CD14-positive monocyte (primary cell): ENCODE data around the gene SOS1. TPM values are rescaled to one million over a fixed set of nuclear protein-coding genes. Genes with fewer than 3 reads are reported as not detected.

Source experiments
- DNase-seq, 3 donors: peaks; one replicate each; pipeline ENCODE4 v3.0.0-alpha.2; 2011 to 2022
- H2AFZ ChIP-seq: 2 replicates; pipeline ENCODE4 v1.6.0; 2012; ENCODE audit warnings: mild to moderate bottlenecking, low read depth, low read length, inconsistent platforms; ENCODE audit not compliant: insufficient read depth, poor library complexity, severe bottlenecking
- H3K27ac ChIP-seq, 2 donors: 1 replicate in 1 of 2; 2 replicates in 1 of 2; pipeline ENCODE4 v1.5.1; 2012 to 2013; ENCODE audit warnings: low read length in 2 of 2, control low read depth in 1 of 2, inconsistent platforms in 1 of 2, low read depth in 1 of 2, mild to moderate bottlenecking in 1 of 2
- H3K27me3 ChIP-seq, 2 donors: one replicate each; pipeline versions ENCODE4 v1.6.0 to v1.6.1; 2011 to 2013; ENCODE audit warnings: low read length in 2 of 2; ENCODE audit not compliant: control insufficient read depth in 2 of 2, insufficient read depth in 2 of 2
- H3K36me3 ChIP-seq, 2 donors: replicated peaks in 1 of 2; 1 replicate in 1 of 2; 2 replicates in 1 of 2; pipeline versions ENCODE4 v1.5.1 to v1.6.1; 2012 to 2013; ENCODE audit warnings: low read length in 2 of 2, control low read depth in 1 of 2, inconsistent platforms in 1 of 2, mild to moderate bottlenecking in 1 of 2; ENCODE audit not compliant: insufficient read depth in 2 of 2, control insufficient read depth in 1 of 2
- H3K4me1 ChIP-seq, 2 donors: 1 replicate in 1 of 2; 2 replicates in 1 of 2; pipeline versions ENCODE4 v1.5.1 to v1.6.1; 2012 to 2013; ENCODE audit warnings: low read length in 2 of 2, control low read depth in 1 of 2, inconsistent platforms in 1 of 2, mild to moderate bottlenecking in 1 of 2, moderate library complexity in 1 of 2; ENCODE audit not compliant: insufficient read depth in 2 of 2, control insufficient read depth in 1 of 2
- H3K4me2 ChIP-seq: replicated peaks from 2 replicates; pipeline ENCODE3; 2012; ENCODE audit warnings: low read length, moderate library complexity, mild to moderate bottlenecking; ENCODE audit not compliant: poor library complexity, severe bottlenecking; ENCODE audit errors: extremely low read depth
- H3K4me3 ChIP-seq, 3 experiments: fragments of 200-600 bp in 1 of 3; sonication (generic) in 1 of 3; replicated peaks in 1 of 3; 1 replicate in 2 of 3; 2 replicates in 1 of 3; pipeline ENCODE4 v1.5.1; 2011 to 2013; ENCODE audit warnings: low read length in 3 of 3, mild to moderate bottlenecking in 3 of 3, control low read depth in 2 of 3, low read depth in 2 of 3, inconsistent platforms in 1 of 3, moderate library complexity in 1 of 3
- H3K79me2 ChIP-seq: 2 replicates; pipeline ENCODE4 v1.6.0; 2012; ENCODE audit warnings: mild to moderate bottlenecking, control low read depth, inconsistent platforms, low read length, moderate library complexity; ENCODE audit not compliant: insufficient read depth
- H3K9ac ChIP-seq: 2 replicates; pipeline ENCODE4 v1.6.0; 2017; ENCODE audit warnings: low read length, mild to moderate bottlenecking; ENCODE audit not compliant: insufficient read depth, poor library complexity, severe bottlenecking
- H3K9me3 ChIP-seq, 2 donors: replicated peaks in 1 of 2; 1 replicate in 1 of 2; 2 replicates in 1 of 2; pipeline versions ENCODE4 v1.5.1 to v1.6.1; 2012 to 2013; ENCODE audit warnings: low read length in 2 of 2, control low read depth in 1 of 2; ENCODE audit not compliant: control insufficient read depth in 1 of 2, insufficient read depth in 1 of 2
- H4K20me1 ChIP-seq: 2 replicates; pipeline ENCODE4 v1.6.0; 2012; ENCODE audit warnings: mild to moderate bottlenecking, low read length, control low read depth, moderate library complexity; ENCODE audit not compliant: insufficient read depth
- H3K27ac Mint-ChIP-seq, 7 donors: one replicate each; pipeline ENCODE4 v1.8.0; 2020; ENCODE audit warnings: mild to moderate bottlenecking in 7 of 7, mixed read lengths in 7 of 7, moderate library complexity in 6 of 7, inconsistent platforms in 2 of 7
- H3K27me3 Mint-ChIP-seq, 3 donors: one replicate each; pipeline ENCODE4 v1.8.0; 2021 to 2022; ENCODE audit warnings: low read depth in 3 of 3, mild to moderate bottlenecking in 3 of 3, mixed read lengths in 3 of 3, moderate library complexity in 3 of 3, inconsistent platforms in 1 of 3
- H3K36me3 Mint-ChIP-seq, 2 donors: one replicate each; pipeline ENCODE4 v1.8.0; 2020; ENCODE audit warnings: mixed read lengths in 2 of 2, inconsistent platforms in 1 of 2, mild to moderate bottlenecking in 1 of 2
- H3K4me1 Mint-ChIP-seq: one replicate; pipeline ENCODE4 v1.8.0; 2020; ENCODE audit warnings: mild to moderate bottlenecking, mixed read lengths
- H3K4me3 Mint-ChIP-seq, 2 donors: one replicate each; pipeline ENCODE4 v1.8.0; 2020; ENCODE audit warnings: mild to moderate bottlenecking in 2 of 2, mixed read lengths in 2 of 2, moderate library complexity in 1 of 2
- H3K9me3 Mint-ChIP-seq, 7 donors: one replicate each; pipeline ENCODE4 v1.8.0; 2020 to 2022; ENCODE audit warnings: mixed read lengths in 7 of 7, mild to moderate bottlenecking in 6 of 7, moderate library complexity in 6 of 7, inconsistent platforms in 2 of 7
- CTCF ChIP-seq: fragments of 200-600 bp; IDR thresholded peaks from one replicate; pipeline ENCODE4 v1.8.0; 2022; ENCODE audit warnings: antibody characterized with exemption, mild to moderate bottlenecking
- WGBS: methylation state at CpG from one replicate; pipeline ENCODE4 v1.1.5; 2013; ENCODE audit warnings: missing lambda C conversion rate; ENCODE audit not compliant: insufficient coverage; 5-methylcytosine and 5-hydroxymethylcytosine counted together
- intact Hi-C, 2 donors: fragments of 100-400 bp; cut with micrococcal nuclease; formaldehyde crosslinking; loops; one replicate each; pipeline versions ENCODE4 v1.15.0 to v1.15.1; 2023
- polyA plus RNA-seq, 3 donors: library from polyadenylated mRNA; depleted of rRNA in 1 of 3; unstranded in 2 of 3; stranded (reverse) in 1 of 3; fragments of 300-500 nt in 2 of 3; fragments of >200 nt in 1 of 3; fragmentation: Illumina TruSeq in 2 of 3; gene quantifications; 1 replicate in 2 of 3; 2 replicates in 1 of 3; pipeline ENCODE4 v1.2.3, GENCODE V29; 2012 to 2021

The SOS1 gene
- polyA plus RNA-seq, 3 donors, result 5.3 to 15.6 (median 7.7) TPM

GRCh38 chr2:39000552-39000951, 120.3 kb downstream of the SOS1 start:
- Histone ChIP-seq H2AFZ (no peak overlapping the region), H3K27ac (no peak overlapping the region), H3K27me3 (no peaks in the 10 kb centered on the region), H3K4me1 (no peaks in the 10 kb centered on the region), H3K36me3 (peaks cover 63 to 80% of the 10 kb centered on the region in 2 donors), H3K4me2 (no peak overlapping the region), H3K9ac (no peak overlapping the region), H4K20me1 (no peaks in the 10 kb centered on the region), H3K9me3 (no peaks in the 10 kb centered on the region), H3K79me2 (no peaks in the 10 kb centered on the region), H3K4me3 (no peak overlapping the region)
- H3K36me3 Mint-ChIP-seq, result peaks cover 53 to 72% of the 10 kb centered on the region in 2 donors
- DNase-seq, result no peak
- no CpG with 5 or more reads among the region's 2 CpGs for WGBS
- H3K27me3 Mint-ChIP-seq, result peaks cover 0 to 2% (median 0%) of the 10 kb centered on the region in 3 donors
- peak overlapping the region in 1 of 7 donors; percentile 37 for H3K27ac Mint-ChIP-seq
- H3K4me1 Mint-ChIP-seq, result peaks cover 4% of the 10 kb centered on the region
- no peak for TF ChIP-seq CTCF
- intact Hi-C loops, result no loop called here
- H3K4me3 Mint-ChIP-seq, result no peak overlapping the region
- no peaks in the 10 kb centered on the region for H3K9me3 Mint-ChIP-seq

DNA sequence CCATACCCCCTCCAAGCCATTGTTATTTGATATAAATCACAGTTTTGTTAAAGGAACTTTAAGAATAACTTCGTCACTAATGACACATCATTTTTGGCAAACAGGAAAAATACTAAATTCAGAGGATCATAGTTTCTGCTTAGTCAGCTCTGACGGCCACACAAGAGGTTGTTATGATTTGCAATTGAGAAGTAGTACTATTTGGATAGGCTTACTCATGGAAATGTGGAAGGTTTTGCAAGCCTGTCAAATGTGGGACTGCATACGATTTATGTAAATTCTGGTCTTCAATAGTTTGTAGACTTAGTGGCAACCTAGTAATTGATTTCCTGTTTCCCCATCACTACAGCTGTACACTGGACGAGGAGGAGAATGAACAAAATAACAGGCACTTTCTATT, 123.1 kb downstream of the SOS1 start:
- Histone ChIP-seq H3K9me3 (no peaks in the 10 kb centered on the region), H3K36me3 (peaks cover 75 to 85% of the 10 kb centered on the region in 2 donors), H3K79me2 (no peaks in the 10 kb centered on the region), H3K27ac (no peak overlapping the region), H4K20me1 (no peaks in the 10 kb centered on the region), H3K4me3 (no peak overlapping the region), H3K4me2 (no peak overlapping the region), H2AFZ (no peak overlapping the region), H3K9ac (no peak overlapping the region), H3K27me3 (no peaks in the 10 kb centered on the region), H3K4me1 (no peaks in the 10 kb centered on the region)
- Mint-ChIP-seq H3K4me1 (peaks cover 4% of the 10 kb centered on the region), H3K36me3 (peaks cover 63 to 78% of the 10 kb centered on the region in 2 donors), H3K4me3 (no peak overlapping the region), H3K27me3 (peaks cover 0 to 2% (median 0%) of the 10 kb centered on the region in 3 donors), H3K27ac (peak overlapping the region in 3 of 7 donors; percentile 28 to 42 (median 41)), H3K9me3 (no peaks in the 10 kb centered on the region)
- WGBS, result 0% methylated on average over 1 of the region's 4 CpGs
- DNase-seq, result peak; percentile 45 to 68 (median 49)
- no peak for TF ChIP-seq CTCF
- intact Hi-C loops, result no loop called here
